Ishikawa (cell line): ENCODE data around the gene CCL11.

ENCODE experiments used
- CREB1 ChIP-seq: IDR thresholded peaks from 2 replicates; pipeline ENCODE4 v1.6.1; 2012; ENCODE audit warnings: low read depth
- EP300 ChIP-seq: IDR thresholded peaks from 2 replicates; pipeline ENCODE4 v1.6.1; 2012; ENCODE audit warnings: borderline replicate concordance
- FOXM1 ChIP-seq: IDR thresholded peaks from 2 replicates; pipeline ENCODE4 v1.6.1; 2012; ENCODE audit warnings: low read depth, borderline replicate concordance
- MAX ChIP-seq: IDR thresholded peaks from 2 replicates; pipeline ENCODE4 v1.6.1; 2012
- RAD21 ChIP-seq: IDR thresholded peaks from 2 replicates; pipeline ENCODE4 v1.6.1; 2012; ENCODE audit warnings: low read depth
- REST ChIP-seq: IDR thresholded peaks from 2 replicates; pipeline ENCODE4 v1.6.1; 2012; ENCODE audit warnings: low read depth, mild to moderate bottlenecking
- TAF1 ChIP-seq: IDR thresholded peaks from 2 replicates; pipeline ENCODE4 v1.6.1; 2012; ENCODE audit warnings: low read depth, mild to moderate bottlenecking
- TCF12 ChIP-seq: IDR thresholded peaks from 2 replicates; pipeline ENCODE4 v1.6.1; 2012; ENCODE audit warnings: low read depth
- TEAD4 ChIP-seq: IDR thresholded peaks from 2 replicates; pipeline ENCODE4 v1.6.1; 2012
- ZBTB7A ChIP-seq: IDR thresholded peaks from 2 replicates; pipeline ENCODE4 v1.6.1; 2012; ENCODE audit warnings: low read depth

- TF ChIP-seq FOXM1 (no peak), REST (no peak), RAD21 (no peak), CREB1 (no peak), ZBTB7A (no peak), EP300 (no peak), TAF1 (no peak), TCF12 (no peak), MAX (no peak), TEAD4 (no peak)
Measured at GRCh38 chr17:34312080-34312479, 26.5 kb downstream of the CCL11 start.
